Keratinocyte (primary cell): ENCODE measurements around the gene ATF2. TPM values are rescaled to one million over a fixed set of nuclear protein-coding genes. Genes with fewer than 3 reads are reported as not detected.
A peak's percentile ranks its signal among the peaks of the same experiment; 100 is the strongest.

Experiments used
- DNase-seq: peaks from one replicate; pipeline ENCODE4 v3.0.0-alpha.2; 2011; ENCODE audit warnings: low read depth, missing footprints, low spot score
- FAIRE-seq: peaks from 2 replicates; lab custom pipeline; 2011; peaks lifted over from hg19 to GRCh38; lab: Jason Lieb, UNC
- H2AFZ ChIP-seq: 2 replicates; pipeline ENCODE4 v1.6.0; 2012; ENCODE audit warnings: low read length, control low read depth, inconsistent platforms; ENCODE audit not compliant: control insufficient read depth
- H3K27ac ChIP-seq: 2 replicates; pipeline ENCODE4 v1.5.1; 2011; ENCODE audit warnings: low read length; ENCODE audit not compliant: control insufficient read depth, insufficient read depth
- H3K27me3 ChIP-seq: 3 replicates; pipeline ENCODE4 v1.6.0; 2011; ENCODE audit warnings: low read length; ENCODE audit not compliant: control insufficient read depth, insufficient read depth; ENCODE audit errors: extremely low read depth
- H3K36me3 ChIP-seq, 2 experiments: 2 replicates in 1 of 2; 3 replicates in 1 of 2; pipeline ENCODE4 v1.5.1; 2011; ENCODE audit warnings: low read length in 2 of 2, mild to moderate bottlenecking in 1 of 2; ENCODE audit not compliant: control insufficient read depth in 2 of 2, insufficient read depth in 2 of 2; ENCODE audit errors: extremely low read depth in 1 of 2
- H3K4me1 ChIP-seq: 3 replicates; pipeline ENCODE4 v1.5.1; 2011; ENCODE audit warnings: low read length; ENCODE audit not compliant: control insufficient read depth, insufficient read depth; ENCODE audit errors: extremely low read depth
- H3K4me2 ChIP-seq: 3 replicates; pipeline ENCODE4 v1.6.0; 2011; ENCODE audit warnings: low read depth, low read length; ENCODE audit not compliant: control insufficient read depth, insufficient read depth; ENCODE audit errors: extremely low read depth
- H3K4me3 ChIP-seq, 3 experiments: fragments of 200-600 bp in 1 of 3; sonication (generic) in 1 of 3; 2 replicates in 2 of 3; 3 replicates in 1 of 3; pipeline ENCODE4 v1.5.1; 2011 to 2016; ENCODE audit warnings: low read length in 3 of 3, mild to moderate bottlenecking in 3 of 3, control low read depth in 2 of 3, inconsistent platforms in 1 of 3, low read depth in 1 of 3, mixed read lengths in 1 of 3, mixed run types in 1 of 3, moderate library complexity in 1 of 3; ENCODE audit not compliant: control insufficient read depth in 2 of 3, insufficient read depth in 2 of 3; ENCODE audit errors: extremely low read depth in 1 of 3
- H3K79me2 ChIP-seq: 2 replicates; pipeline ENCODE4 v1.6.0; 2012; ENCODE audit warnings: low read length; ENCODE audit not compliant: control insufficient read depth, insufficient read depth
- H3K9ac ChIP-seq: 3 replicates; pipeline ENCODE4 v1.6.0; 2011; ENCODE audit warnings: low read length; ENCODE audit not compliant: control insufficient read depth, insufficient read depth; ENCODE audit errors: extremely low read depth
- H3K9me1 ChIP-seq: 3 replicates; pipeline ENCODE4 v1.6.0; 2011; ENCODE audit warnings: low read length; ENCODE audit not compliant: control insufficient read depth, insufficient read depth; ENCODE audit errors: extremely low read depth
- H3K9me3 ChIP-seq: 2 replicates; pipeline ENCODE4 v1.5.1; 2012; ENCODE audit warnings: low read depth, low read length; ENCODE audit not compliant: control insufficient read depth
- H4K20me1 ChIP-seq: 3 replicates; pipeline ENCODE4 v1.6.0; 2011; ENCODE audit warnings: low read length; ENCODE audit not compliant: control insufficient read depth, insufficient read depth; ENCODE audit errors: extremely low read depth
- CTCF ChIP-seq, 3 experiments: IDR thresholded peaks in 1 of 3; conservative IDR thresholded peaks in 1 of 3; optimal IDR thresholded peaks in 1 of 3; 2 replicates in 2 of 3; 3 replicates in 1 of 3; pipeline versions ENCODE3 to v1.5.1; 2011; ENCODE audit warnings: low read length in 3 of 3, mild to moderate bottlenecking in 3 of 3, moderate library complexity in 2 of 3, control low read depth in 1 of 3, inconsistent platforms in 1 of 3; ENCODE audit not compliant: insufficient read depth in 2 of 3; ENCODE audit errors: extremely low read depth in 1 of 3
- EZH2 ChIP-seq: IDR thresholded peaks from one replicate; pipeline ENCODE4 v1.6.1; 2012; ENCODE audit warnings: inconsistent platforms, mild to moderate bottlenecking, low read length, moderate library complexity
- dilution Hi-C: fragments of 300-500 bp; cut with MboI; formaldehyde crosslinking; loops from one replicate; pipeline ENCODE4 v1.7.0; 2020; ENCODE audit warnings: low sequenced_read_pairs; ENCODE audit not compliant: extremely low pct_ligation_motif_present
- polyA plus RNA-seq, 5 experiments: library from polyadenylated mRNA; depleted of rRNA in 3 of 5; stranded (reverse) in 3 of 5; stranded (forward) in 1 of 5; unstranded in 1 of 5; fragments of >200 nt; gene quantifications; 1 replicate in 1 of 5; 2 replicates in 3 of 5; 3 replicates in 1 of 5; pipeline versions ENCODE4 v1.2.1 to v1.2.3, GENCODE V29; 2011 to 2012; ENCODE audit warnings: missing spikeins in 2 of 5, low read depth in 1 of 5, low replicate concordance in 1 of 5

Gene ATF2
- polyA plus RNA-seq, 1 donor (not counting 4 experiments of a cell fraction or from before 2014, with no cell fraction given): 42.7 TPM

GRCh38 chr2:175181877-175182308 is 13.9 kb upstream of the ATF2 start:
- Histone ChIP-seq H4K20me1 (peaks cover 3% of the 10 kb centered on the region), H3K27me3 (no peaks in the 10 kb centered on the region), H3K4me2 (peak overlapping the region; percentile 93), H3K4me1 (peaks cover 7% of the 10 kb centered on the region), H3K79me2 (peaks cover 34% of the 10 kb centered on the region), H3K4me3 (peak overlapping the region; percentile 94 to 96 (median 95)), H2AFZ (peak overlapping the region; percentile 73), H3K36me3 (peaks cover 11 to 15% of the 10 kb centered on the region in 2 experiments), H3K9me1 (no peaks in the 10 kb centered on the region), H3K9me3 (no peaks in the 10 kb centered on the region), H3K9ac (peak overlapping the region; percentile 96), H3K27ac (peak overlapping the region; percentile 89)
- FAIRE-seq: no peak
- dilution Hi-C loops: no loop called here
- no peak for TF ChIP-seq EZH2
- no peak for TF ChIP-seq CTCF (optimal IDR thresholded peaks at IDR 0.05 in 1 of 3, IDR thresholded peaks at IDR 0.05 in 1 of 3, conservative IDR thresholded peaks at IDR 0.05 in 1 of 3; ENCODE audit: extremely low read depth in 1 of 3, insufficient read depth in 2 of 3, low read length in 3 of 3)
- DNase-seq: no peak

GRCh38 chr2:175181104-175181876 is 13.3 kb upstream of the ATF2 start, which contains the start of gene ATP5MC3:
TSS of gene ATP5MC3 (minus strand) at chr2:175181710. CDS start at chr2:175181393, 317 bp downstream.
- H4K20me1 ChIP-seq: peaks cover 3% of the 10 kb centered on the region
- dilution Hi-C loops: no loop called here
- no peak for FAIRE-seq
- peaks cover 11 to 15% of the 10 kb centered on the region in 2 experiments for H3K36me3 ChIP-seq
- H3K9me3 ChIP-seq: no peaks in the 10 kb centered on the region
- DNase-seq: peak; percentile 58
- peak in 2 of 3 experiments; percentile 2 to 52 for TF ChIP-seq CTCF (optimal IDR thresholded peaks at IDR 0.05 in 1 of 3, IDR thresholded peaks at IDR 0.05 in 1 of 3, conservative IDR thresholded peaks at IDR 0.05 in 1 of 3; ENCODE audit: extremely low read depth in 1 of 3, insufficient read depth in 2 of 3, low read length in 3 of 3)
- TF ChIP-seq EZH2: no peak
- peak within 1 kb of the TSS; percentile 93 for H3K4me2 ChIP-seq
- H3K9me1 ChIP-seq: no peaks in the 10 kb centered on the region
- H3K79me2 ChIP-seq: peaks cover 34% of the 10 kb centered on the region
- H3K4me1 ChIP-seq: peaks cover 7% of the 10 kb centered on the region
- peak within 1 kb of the TSS; percentile 90 for H2AFZ ChIP-seq
- peak within 1 kb of the TSS; percentile 94 to 96 (median 95) for H3K4me3 ChIP-seq
- H3K9ac ChIP-seq: peak within 1 kb of the TSS; percentile 96
- H3K27ac ChIP-seq: peak within 1 kb of the TSS; percentile 89
- H3K27me3 ChIP-seq: no peaks in the 10 kb centered on the region
